T1000 (cell line): ENCODE measurements around the gene CTLA4.
"Not testable (repeated sequence)": the region's sequence is repeated elsewhere in the genome, so short reads cannot be mapped to it uniquely, and the experiment has no call there.

Experiments
- DNase-seq: peaks from one replicate; lab custom pipeline; 2025; ENCODE audit warnings: mixed read lengths; lab: John Stamatoyannopoulos, UW

CTLA4 gene

DNA sequence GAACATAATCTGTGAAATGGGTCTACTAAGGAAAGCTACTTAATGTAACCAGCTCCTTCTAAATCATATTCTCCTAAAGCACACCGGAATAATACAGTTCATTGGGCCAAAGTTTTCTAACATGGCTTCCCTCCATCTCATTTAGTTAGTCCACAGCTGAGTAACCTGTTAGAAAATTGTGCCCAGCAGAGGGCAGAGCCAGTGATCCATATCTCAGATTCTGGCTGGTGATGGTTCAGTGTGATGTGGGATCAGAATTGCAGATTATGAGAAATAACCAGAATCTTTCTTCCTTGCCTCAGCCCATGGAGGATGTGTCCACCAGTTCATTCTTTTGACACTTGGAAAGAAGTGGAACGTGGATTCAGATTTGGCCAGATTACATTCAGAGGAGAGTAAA, 9.4 kb upstream of the CTLA4 start:
- DNase-seq, result no peak

DNA sequence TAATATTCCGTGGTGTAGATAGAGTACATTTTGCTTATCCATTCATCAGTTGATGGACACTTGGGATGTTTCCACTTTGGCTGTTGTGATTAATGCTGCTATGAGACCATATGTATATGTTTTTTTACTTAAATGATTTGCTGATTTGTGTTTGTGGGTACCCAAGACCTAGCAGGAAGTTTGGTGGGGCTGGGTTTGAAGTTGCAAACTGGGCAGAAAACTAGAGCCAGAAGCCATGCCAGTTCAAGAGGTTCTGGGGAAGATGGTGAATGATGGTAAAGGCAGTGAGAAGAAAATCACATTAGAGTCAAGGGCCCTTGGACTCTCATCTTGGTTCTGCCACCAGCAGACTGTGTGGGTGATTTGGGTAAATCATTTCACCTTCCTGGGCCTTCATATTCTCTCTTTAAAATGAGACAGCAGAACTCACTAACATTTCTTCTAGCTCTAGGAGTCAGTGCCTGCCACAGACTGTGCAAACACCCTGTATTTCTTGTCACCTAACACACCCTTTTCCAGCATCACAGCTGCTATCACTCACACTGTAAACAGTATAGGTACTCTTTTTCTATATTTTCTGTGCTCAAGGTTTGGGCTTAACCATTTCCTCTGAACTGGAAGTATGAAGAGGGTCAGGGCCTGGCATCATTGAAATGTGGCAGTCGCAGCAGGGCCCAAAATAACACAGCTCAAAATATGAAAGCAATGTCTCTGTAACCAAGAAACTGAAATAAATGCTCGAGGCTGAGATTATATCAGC, 8.4 kb upstream of the CTLA4 start:
- DNase-seq, result no peak

DNA sequence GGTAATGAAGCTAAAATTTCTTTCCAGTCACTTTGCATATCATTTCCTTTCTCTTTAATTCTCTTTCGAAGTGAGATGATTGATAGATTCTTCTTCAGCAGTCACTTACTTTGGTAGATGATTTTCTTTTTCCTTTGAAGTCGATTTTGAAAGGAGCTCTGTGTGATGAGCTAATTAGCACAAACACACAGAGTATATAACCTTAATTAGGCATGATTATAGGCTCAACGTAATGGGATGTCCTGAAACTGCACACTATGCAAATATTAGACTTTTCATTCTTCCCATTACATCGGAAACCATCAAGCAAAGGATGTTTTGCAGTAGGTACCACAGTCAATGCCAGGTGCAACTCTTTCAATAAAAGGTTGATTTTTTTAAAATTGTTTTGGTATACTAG, 6.4 kb upstream of the CTLA4 start:
- DNase-seq, result no peak

DNA sequence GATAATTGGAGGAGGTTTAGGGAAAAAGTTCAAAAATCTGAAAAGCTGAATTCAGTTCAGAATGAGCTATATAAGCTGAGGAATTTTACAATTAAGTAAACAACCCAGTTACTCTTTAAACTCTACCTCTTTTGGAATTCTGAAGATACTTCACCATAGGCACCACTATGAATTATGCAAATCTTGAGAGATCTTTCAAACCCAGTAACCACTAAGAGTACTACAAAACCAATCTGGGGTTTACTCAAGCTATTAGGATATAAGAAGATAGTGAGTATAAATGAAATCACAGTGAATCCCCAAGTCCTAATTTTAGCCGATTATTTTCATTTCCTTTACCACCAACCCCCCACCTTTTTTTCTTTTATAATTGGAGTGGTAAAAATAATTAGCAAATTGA, 6.0 kb upstream of the CTLA4 start:
- no peak for DNase-seq

- no peak for DNase-seq
These were observed 1.9 kb downstream of the CTLA4 start for GRCh38 chr2:203869223-203870042.

DNA sequence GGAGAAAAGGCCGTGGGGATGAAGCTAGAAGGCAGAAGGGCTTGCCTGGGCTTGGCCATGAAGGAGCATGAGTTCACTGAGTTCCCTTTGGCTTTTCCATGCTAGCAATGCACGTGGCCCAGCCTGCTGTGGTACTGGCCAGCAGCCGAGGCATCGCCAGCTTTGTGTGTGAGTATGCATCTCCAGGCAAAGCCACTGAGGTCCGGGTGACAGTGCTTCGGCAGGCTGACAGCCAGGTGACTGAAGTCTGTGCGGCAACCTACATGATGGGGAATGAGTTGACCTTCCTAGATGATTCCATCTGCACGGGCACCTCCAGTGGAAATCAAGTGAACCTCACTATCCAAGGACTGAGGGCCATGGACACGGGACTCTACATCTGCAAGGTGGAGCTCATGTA, 2.9 kb downstream of the CTLA4 start:
- DNase-seq, result no peak

GRCh38 chr2:203870941-203871340, 3.4 kb downstream of the CTLA4 start:
- no peak for DNase-seq

DNA sequence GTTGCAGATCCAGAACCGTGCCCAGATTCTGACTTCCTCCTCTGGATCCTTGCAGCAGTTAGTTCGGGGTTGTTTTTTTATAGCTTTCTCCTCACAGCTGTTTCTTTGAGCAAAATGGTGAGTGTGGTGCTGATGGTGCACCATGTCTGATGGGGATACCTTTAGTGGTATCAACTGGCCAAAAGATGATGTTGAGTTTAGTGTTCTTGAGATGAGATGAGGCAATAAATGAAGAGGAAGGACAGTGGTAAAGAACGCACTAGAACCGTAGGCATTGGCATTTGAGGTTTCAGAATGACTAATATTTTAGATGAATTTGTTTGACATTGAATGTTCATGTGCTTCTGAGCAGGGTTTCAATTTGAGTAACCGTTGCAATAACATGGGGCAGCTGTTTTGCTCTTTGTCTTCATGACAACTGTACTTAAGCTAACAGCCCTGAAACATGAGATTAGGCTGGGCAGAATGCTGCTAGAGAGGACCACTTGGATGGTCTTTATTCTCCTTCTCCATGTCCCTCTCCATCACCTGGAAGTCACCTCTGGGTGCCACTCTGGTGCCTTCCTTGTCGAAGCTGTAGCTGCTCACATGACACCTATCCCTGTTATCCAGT, 3.9 kb downstream of the CTLA4 start:
- no peak for DNase-seq

DNA sequence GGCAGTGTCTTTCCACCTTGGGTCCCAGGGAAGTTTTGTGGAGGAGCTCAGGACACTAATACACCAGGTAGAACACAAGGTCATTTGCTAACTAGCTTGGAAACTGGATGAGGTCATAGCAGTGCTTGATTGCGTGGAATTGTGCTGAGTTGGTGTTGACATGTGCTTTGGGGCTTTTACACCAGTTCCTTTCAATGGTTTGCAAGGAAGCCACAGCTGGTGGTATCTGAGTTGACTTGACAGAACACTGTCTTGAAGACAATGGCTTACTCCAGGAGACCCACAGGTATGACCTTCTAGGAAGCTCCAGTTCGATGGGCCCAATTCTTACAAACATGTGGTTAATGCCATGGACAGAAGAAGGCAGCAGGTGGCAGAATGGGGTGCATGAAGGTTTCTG, 5.9 kb downstream of the CTLA4 start:
- DNase-seq, result no peak

DNA sequence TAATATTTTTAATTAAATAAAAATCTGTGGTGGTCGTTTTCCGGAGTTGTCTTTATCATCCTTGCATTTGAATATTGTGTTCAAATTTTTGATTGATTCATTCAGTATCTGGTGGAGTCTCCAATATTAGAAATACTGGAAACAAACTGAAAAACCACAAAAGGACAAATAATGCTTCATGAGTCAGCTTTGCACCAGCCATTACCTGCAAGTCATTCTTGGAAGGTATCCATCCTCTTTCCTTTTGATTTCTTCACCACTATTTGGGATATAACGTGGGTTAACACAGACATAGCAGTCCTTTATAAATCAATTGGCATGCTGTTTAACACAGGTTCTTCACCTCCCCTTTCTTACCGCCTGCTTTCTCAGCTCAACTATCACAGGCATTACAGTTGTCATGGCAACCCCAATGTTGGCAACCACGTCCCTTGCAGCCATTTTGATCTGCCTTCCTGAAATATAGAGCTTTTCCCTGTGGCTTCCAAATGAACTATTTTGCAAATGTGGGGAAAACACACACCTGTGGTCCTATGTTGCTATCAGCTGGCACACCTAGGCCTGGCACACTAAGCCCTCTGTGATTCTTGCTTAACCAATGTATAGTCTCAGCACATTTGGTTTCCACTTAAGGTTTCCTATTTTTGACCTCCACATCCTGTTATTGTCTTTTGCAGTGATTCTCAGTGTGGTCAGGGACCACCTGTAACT, 6.5 kb downstream of the CTLA4 start:
- DNase-seq, result no peak

DNA sequence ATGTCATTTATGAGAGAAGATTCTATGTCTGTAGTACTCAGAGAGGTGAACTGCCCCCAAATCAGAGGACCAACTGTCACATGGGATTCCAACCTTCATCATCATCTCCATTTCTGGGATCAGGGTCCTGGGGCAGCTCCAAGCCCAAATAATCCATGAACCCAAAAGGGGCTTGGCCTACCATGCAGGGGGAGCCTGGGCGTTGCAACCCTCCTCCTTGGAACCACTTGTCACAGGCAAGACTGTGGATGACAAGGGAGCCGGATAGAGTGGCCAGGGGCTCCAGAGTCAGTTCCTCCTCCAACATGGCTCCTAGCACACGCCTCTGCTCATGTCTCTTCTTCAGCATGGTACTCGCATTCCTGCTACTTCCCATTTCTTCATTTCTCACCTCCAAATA, 7.9 kb downstream of the CTLA4 start:
- DNase-seq, result no peak

- DNase-seq, result no peak
These were observed 8.8 kb downstream of the CTLA4 start for GRCh38 chr2:203876328-203876727.

GRCh38 chr2:203878063-203878462, 10.5 kb downstream of the CTLA4 start:
- no peak for DNase-seq

GRCh38 chr2:203880557-203881125, 13.1 kb downstream of the CTLA4 start:
- no peak for DNase-seq

DNA sequence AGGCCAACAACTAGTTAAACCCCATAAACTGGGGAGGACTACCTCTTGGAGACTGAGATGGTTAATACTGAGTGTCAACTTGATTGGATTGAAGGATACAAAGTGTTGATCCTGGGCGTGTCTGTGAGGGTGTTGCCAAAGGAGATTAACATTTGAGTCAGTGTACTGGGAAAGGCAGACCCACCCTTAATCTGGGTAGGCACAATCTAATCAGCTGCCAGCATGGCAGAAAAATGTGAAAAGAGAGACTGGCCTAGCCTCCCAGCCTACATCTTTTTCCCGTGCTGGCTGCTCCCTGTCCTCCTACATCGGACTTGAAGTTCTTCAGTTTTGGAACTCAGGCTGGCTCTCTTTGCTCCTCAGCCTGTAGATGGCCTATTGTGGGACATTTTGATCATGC, 13.6 kb downstream of the CTLA4 start:
- not testable (repeated sequence) for DNase-seq

GRCh38 chr2:203882551-203882950, 15.0 kb downstream of the CTLA4 start:
- DNase-seq, result no peak

- DNase-seq, result no peak
These were observed 19.1 kb downstream of the CTLA4 start for GRCh38 chr2:203886661-203887151.

- DNase-seq, result no peak
These were observed 20.1 kb downstream of the CTLA4 start for GRCh38 chr2:203887677-203888076.

DNA sequence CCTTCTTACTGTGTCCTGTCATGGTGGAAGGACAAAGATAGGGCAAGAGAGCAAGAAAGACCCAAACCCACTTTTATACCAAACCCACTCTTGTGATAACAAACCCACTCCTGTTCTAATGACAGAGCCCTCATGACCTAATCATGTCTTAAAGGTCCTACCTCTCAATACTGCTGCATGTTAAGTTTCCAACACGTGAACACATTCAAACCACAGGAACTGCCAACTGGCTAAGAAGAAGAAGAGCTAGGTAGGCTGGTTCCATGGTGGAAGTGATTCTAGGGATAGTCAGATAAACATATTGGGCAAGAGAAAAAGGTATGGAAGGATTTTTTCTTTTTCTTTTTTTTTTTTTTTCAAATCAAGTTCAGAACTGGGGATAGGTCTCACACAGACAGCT, 22.0 kb downstream of the CTLA4 start:
- DNase-seq, result no peak

DNA sequence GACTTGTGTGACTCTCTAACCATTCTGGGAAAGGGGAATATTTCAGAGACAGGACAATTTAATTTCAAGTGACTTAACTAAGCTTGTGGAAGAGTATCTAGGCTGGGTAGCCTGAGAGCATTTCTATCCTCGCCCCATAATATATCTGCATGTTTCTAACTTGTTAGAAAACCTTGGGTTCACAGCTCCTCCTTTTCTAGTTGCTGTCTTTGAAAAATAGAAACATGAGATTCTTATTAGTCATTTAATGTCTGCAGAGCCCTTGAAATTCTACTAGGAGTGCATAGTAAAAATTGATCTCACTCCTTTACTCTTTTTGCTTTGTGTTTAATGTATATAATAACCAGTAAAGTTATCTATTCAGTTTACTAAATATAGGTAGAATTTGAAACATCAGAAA, 22.4 kb downstream of the CTLA4 start:
- no peak for DNase-seq

DNA sequence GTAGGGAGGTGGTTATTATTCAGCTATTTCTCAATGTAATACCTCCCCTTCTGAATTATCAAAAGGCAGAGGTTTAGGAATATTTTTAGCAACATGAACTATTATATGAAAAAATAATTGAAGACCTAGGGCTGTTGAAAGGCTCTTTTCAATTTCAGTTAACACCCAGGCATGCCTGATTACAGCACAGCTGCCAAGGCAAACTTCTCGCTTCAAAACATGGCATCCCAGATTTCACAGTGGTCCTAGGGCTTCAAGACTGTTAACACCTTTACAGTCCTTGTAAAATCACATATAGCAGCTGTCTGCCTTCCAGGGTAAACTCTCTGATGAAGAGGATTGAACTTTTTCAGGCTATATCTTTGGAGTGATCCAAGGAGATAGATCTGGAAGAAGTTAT, 23.2 kb downstream of the CTLA4 start:
- no peak for DNase-seq

GRCh38 chr2:203891474-203891873, 23.9 kb downstream of the CTLA4 start:
- DNase-seq, result no peak
